C4-2B (cell line): ENCODE measurements around the gene AGO4.
"Not testable (repeated sequence)": the region's sequence is repeated elsewhere in the genome, so short reads cannot be mapped to it uniquely, and the experiment has no call there.

ENCODE experiments used
- ZFX ChIP-seq: fragments of 450-650 bp; IDR thresholded peaks from 2 replicates; pipeline ENCODE4 v1.6.1; 2017
- TF ChIP-seq, protein P1 (sequence below): fragments of 450-650 bp; conservative IDR thresholded peaks from 2 replicates; pipeline ENCODE4 v1.5.1; 2017; ENCODE audit warnings: mild to moderate bottlenecking

DNA sequence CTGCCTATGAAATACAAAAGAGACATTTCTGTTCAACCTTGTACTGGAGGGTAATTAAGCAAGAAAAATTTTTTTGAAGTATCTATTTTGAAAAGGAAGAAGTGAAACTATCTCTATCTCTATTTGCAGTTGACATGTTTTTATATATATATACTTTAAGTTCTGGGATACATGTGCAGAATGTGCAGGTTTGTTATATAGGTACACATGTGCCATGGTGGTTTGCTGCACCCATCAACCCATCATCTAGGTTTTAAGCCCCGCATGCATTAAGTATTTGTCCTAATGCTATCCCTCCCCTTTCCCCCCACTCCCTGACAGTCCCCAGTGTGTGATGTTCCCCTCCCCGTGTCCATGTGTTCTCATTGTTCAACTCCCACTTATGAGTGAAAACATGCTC, 9.8 kb upstream of the AGO4 start:
- TF ChIP-seq, protein P1, sequence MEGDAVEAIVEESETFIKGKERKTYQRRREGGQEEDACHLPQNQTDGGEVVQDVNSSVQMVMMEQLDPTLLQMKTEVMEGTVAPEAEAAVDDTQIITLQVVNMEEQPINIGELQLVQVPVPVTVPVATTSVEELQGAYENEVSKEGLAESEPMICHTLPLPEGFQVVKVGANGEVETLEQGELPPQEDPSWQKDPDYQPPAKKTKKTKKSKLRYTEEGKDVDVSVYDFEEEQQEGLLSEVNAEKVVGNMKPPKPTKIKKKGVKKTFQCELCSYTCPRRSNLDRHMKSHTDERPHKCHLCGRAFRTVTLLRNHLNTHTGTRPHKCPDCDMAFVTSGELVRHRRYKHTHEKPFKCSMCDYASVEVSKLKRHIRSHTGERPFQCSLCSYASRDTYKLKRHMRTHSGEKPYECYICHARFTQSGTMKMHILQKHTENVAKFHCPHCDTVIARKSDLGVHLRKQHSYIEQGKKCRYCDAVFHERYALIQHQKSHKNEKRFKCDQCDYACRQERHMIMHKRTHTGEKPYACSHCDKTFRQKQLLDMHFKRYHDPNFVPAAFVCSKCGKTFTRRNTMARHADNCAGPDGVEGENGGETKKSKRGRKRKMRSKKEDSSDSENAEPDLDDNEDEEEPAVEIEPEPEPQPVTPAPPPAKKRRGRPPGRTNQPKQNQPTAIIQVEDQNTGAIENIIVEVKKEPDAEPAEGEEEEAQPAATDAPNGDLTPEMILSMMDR, result not testable (repeated sequence)
- not testable (repeated sequence) for TF ChIP-seq ZFX
